Measurements from ENCODE around the gene TGFB1I1. TPM values are rescaled to one million over a fixed set of nuclear protein-coding genes. Genes with fewer than 3 reads are reported as not detected.

TGFB1I1 gene
- total and polyA plus RNA-seq, 2 experiments from 2014 or later = 4.1 to 4.2 TPM

DNA sequence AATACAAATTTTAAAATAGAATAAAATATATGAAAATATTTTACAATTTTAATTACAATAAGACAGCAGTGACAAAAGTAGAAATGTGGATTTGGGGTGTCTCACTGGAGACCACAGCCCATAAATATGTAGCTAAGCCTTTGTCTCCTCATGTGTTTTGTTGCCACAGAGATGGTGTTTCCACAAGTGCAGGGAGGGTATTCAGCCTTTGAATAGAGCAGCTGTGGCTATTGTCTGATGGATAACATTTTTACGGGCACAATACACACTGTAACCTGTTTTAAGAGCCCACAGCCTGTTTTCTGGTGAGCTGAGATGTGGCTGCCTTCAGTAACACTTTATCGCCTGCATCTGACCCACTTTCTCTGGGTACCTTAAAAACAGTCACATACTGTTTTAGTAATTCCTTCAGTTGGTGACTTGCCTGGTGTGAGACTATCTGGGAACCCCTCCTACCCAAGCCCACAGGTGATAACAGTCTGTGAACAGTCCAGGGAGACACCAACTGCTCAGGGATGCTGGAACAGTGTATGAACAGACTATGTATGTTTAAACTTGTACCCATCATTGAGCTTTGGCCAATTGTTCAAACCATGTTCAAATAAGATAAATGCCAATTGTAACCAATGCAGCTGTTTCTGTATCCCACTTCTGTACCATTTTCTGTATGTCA is 47.9 kb downstream of the TGFB1I1 start (continued):
- TF ChIP-seq, protein P1, sequence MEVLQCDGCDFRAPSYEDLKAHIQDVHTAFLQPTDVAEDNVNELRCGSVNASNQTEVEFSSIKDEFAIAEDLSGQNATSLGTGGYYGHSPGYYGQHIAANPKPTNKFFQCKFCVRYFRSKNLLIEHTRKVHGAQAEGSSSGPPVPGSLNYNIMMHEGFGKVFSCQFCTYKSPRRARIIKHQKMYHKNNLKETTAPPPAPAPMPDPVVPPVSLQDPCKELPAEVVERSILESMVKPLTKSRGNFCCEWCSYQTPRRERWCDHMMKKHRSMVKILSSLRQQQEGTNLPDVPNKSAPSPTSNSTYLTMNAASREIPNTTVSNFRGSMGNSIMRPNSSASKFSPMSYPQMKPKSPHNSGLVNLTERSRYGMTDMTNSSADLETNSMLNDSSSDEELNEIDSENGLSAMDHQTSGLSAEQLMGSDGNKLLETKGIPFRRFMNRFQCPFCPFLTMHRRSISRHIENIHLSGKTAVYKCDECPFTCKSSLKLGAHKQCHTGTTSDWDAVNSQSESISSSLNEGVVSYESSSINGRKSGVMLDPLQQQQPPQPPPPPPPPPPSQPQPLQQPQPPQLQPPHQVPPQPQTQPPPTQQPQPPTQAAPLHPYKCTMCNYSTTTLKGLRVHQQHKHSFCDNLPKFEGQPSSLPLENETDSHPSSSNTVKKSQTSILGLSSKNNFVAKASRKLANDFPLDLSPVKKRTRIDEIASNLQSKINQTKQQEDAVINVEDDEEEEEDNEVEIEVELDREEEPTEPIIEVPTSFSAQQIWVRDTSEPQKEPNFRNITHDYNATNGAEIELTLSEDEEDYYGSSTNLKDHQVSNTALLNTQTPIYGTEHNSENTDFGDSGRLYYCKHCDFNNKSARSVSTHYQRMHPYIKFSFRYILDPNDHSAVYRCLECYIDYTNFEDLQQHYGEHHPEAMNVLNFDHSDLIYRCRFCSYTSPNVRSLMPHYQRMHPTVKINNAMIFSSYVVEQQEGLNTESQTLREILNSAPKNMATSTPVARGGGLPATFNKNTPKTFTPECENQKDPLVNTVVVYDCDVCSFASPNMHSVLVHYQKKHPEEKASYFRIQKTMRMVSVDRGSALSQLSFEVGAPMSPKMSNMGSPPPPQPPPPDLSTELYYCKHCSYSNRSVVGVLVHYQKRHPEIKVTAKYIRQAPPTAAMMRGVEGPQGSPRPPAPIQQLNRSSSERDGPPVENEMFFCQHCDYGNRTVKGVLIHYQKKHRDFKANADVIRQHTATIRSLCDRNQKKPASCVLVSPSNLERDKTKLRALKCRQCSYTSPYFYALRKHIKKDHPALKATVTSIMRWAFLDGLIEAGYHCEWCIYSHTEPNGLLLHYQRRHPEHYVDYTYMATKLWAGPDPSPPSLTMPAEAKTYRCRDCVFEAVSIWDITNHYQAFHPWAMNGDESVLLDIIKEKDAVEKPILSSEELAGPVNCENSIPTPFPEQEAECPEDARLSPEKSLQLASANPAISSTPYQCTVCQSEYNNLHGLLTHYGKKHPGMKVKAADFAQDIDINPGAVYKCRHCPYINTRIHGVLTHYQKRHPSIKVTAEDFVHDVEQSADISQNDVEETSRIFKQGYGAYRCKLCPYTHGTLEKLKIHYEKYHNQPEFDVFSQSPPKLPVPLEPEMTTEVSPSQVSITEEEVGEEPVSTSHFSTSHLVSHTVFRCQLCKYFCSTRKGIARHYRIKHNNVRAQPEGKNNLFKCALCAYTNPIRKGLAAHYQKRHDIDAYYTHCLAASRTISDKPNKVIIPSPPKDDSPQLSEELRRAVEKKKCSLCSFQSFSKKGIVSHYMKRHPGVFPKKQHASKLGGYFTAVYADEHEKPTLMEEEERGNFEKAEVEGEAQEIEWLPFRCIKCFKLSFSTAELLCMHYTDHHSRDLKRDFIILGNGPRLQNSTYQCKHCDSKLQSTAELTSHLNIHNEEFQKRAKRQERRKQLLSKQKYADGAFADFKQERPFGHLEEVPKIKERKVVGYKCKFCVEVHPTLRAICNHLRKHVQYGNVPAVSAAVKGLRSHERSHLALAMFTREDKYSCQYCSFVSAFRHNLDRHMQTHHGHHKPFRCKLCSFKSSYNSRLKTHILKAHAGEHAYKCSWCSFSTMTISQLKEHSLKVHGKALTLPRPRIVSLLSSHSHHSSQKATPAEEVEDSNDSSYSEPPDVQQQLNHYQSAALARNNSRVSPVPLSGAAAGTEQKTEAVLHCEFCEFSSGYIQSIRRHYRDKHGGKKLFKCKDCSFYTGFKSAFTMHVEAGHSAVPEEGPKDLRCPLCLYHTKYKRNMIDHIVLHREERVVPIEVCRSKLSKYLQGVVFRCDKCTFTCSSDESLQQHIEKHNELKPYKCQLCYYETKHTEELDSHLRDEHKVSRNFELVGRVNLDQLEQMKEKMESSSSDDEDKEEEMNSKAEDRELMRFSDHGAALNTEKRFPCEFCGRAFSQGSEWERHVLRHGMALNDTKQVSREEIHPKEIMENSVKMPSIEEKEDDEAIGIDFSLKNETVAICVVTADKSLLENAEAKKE (CRISPR knock-in tag; IDR thresholded peaks at IDR 0.05) = no peak

DNA sequence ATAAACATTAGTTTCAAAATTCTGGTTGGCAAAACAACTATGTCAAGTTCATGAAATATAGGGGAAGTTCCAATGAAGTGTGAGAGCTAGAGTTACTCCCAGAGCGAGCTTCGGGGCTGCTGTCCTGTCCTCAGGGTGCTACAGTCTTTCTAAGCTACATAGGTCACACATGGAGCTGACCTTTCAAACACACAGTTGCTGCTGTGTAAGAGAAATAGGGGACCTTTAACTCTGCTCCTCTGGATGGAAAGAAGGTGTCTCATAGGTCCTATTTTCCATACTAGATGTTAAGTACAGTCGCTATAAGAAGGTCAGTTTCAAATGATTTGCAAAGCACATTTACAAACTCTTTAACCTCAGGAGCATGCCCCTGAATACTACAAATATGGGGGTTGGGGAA is 49.4 kb downstream of the TGFB1I1 start:
- no peak overlapping the region for H2AFZ ChIP-seq
- peaks cover 9% of the 10 kb centered on the region for H3K27me3 Mint-ChIP-seq (ENCODE audit: insufficient read depth, low read depth, poor library complexity)
- H3K27me3 ChIP-seq (ENCODE audit: insufficient read depth) = peaks cover 4% of the 10 kb centered on the region; the same call in 1 of the 2 replicates
- peaks cover 5% of the 10 kb centered on the region; the same call in 2 of the 3 replicates for H3K36me3 Mint-ChIP-seq (ENCODE audit: low read depth)
- peaks cover 17% of the 10 kb centered on the region for H3K9me3 Mint-ChIP-seq
- no peak overlapping the region for H3K4me3 ChIP-seq
- no peaks in the 10 kb centered on the region for H3K4me1 ChIP-seq (ENCODE audit: insufficient read depth)
- H4K20me1 ChIP-seq (replicated peaks; ENCODE audit: insufficient read depth) = no peaks in the 10 kb centered on the region
- H3K27ac Mint-ChIP-seq = no peak overlapping the region
- ATAC-seq (no peak), DNase-seq (ENCODE audit: low spot score) (no peak)
- H3K79me2 ChIP-seq (replicated peaks; ENCODE audit: insufficient read depth) = no peaks in the 10 kb centered on the region
- H3K4me2 ChIP-seq = no peak overlapping the region
- H3K4me3 Mint-ChIP-seq = no peak overlapping the region
- H3F3A ChIP-seq (replicated peaks; ENCODE audit: low read depth) = no peaks in the 10 kb centered on the region
- H3K9me2 ChIP-seq (ENCODE audit: insufficient read depth) = no peaks in the 10 kb centered on the region
- H3K27ac ChIP-seq (ENCODE audit: low read depth) = no peak overlapping the region
- no peaks in the 10 kb centered on the region; the same call in 1 of the 2 replicates for H3K36me3 ChIP-seq (ENCODE audit: insufficient read depth)
- H3K4me1 Mint-ChIP-seq = peaks cover 24% of the 10 kb centered on the region
- TF ChIP-seq, protein P2, sequence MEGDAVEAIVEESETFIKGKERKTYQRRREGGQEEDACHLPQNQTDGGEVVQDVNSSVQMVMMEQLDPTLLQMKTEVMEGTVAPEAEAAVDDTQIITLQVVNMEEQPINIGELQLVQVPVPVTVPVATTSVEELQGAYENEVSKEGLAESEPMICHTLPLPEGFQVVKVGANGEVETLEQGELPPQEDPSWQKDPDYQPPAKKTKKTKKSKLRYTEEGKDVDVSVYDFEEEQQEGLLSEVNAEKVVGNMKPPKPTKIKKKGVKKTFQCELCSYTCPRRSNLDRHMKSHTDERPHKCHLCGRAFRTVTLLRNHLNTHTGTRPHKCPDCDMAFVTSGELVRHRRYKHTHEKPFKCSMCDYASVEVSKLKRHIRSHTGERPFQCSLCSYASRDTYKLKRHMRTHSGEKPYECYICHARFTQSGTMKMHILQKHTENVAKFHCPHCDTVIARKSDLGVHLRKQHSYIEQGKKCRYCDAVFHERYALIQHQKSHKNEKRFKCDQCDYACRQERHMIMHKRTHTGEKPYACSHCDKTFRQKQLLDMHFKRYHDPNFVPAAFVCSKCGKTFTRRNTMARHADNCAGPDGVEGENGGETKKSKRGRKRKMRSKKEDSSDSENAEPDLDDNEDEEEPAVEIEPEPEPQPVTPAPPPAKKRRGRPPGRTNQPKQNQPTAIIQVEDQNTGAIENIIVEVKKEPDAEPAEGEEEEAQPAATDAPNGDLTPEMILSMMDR (conservative IDR thresholded peaks at IDR 0.05; ENCODE audit: low read depth in 2 of 2) = no peak
- no peak for TF ChIP-seq ZNF331 (CRISPR knock-in tag; IDR thresholded peaks at IDR 0.05; ENCODE audit: low read depth)
- no peak for TF ChIP-seq STAT1 (IDR thresholded peaks at IDR 0.05; ENCODE audit: unreplicated experiment)
- no peak for TF ChIP-seq NANOG (IDR thresholded peaks at IDR 0.05; ENCODE audit: borderline replicate concordance)
- TF ChIP-seq CREB1 (CRISPR knock-in tag; IDR thresholded peaks at IDR 0.05; ENCODE audit: low read depth) = no peak
- TF ChIP-seq ZNF114 (CRISPR knock-in tag; IDR thresholded peaks at IDR 0.05) = no peak
- no peak for TF ChIP-seq JUNB (IDR thresholded peaks at IDR 0.05; ENCODE audit: unreplicated experiment)
- TF ChIP-seq, protein P3, sequence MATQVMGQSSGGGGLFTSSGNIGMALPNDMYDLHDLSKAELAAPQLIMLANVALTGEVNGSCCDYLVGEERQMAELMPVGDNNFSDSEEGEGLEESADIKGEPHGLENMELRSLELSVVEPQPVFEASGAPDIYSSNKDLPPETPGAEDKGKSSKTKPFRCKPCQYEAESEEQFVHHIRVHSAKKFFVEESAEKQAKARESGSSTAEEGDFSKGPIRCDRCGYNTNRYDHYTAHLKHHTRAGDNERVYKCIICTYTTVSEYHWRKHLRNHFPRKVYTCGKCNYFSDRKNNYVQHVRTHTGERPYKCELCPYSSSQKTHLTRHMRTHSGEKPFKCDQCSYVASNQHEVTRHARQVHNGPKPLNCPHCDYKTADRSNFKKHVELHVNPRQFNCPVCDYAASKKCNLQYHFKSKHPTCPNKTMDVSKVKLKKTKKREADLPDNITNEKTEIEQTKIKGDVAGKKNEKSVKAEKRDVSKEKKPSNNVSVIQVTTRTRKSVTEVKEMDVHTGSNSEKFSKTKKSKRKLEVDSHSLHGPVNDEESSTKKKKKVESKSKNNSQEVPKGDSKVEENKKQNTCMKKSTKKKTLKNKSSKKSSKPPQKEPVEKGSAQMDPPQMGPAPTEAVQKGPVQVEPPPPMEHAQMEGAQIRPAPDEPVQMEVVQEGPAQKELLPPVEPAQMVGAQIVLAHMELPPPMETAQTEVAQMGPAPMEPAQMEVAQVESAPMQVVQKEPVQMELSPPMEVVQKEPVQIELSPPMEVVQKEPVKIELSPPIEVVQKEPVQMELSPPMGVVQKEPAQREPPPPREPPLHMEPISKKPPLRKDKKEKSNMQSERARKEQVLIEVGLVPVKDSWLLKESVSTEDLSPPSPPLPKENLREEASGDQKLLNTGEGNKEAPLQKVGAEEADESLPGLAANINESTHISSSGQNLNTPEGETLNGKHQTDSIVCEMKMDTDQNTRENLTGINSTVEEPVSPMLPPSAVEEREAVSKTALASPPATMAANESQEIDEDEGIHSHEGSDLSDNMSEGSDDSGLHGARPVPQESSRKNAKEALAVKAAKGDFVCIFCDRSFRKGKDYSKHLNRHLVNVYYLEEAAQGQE (IDR thresholded peaks at IDR 0.05; ENCODE audit: unreplicated experiment) = no peak
- no peak for TF ChIP-seq POLR2AphosphoS5 (IDR thresholded peaks at IDR 0.05; ENCODE audit: low read depth)
- TF ChIP-seq EZH2phosphoT487 (IDR thresholded peaks at IDR 0.05; ENCODE audit: unreplicated experiment) = no peak
- no peak for TF ChIP-seq EZH2 (IDR thresholded peaks at IDR 0.05; ENCODE audit: low read depth, unreplicated experiment)
- TF ChIP-seq, protein P4, sequence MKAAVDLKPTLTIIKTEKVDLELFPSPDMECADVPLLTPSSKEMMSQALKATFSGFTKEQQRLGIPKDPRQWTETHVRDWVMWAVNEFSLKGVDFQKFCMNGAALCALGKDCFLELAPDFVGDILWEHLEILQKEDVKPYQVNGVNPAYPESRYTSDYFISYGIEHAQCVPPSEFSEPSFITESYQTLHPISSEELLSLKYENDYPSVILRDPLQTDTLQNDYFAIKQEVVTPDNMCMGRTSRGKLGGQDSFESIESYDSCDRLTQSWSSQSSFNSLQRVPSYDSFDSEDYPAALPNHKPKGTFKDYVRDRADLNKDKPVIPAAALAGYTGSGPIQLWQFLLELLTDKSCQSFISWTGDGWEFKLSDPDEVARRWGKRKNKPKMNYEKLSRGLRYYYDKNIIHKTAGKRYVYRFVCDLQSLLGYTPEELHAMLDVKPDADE (IDR thresholded peaks at IDR 0.05) = no peak

Data from GM23338 (cell line).